ENCODE results near the gene ST6GALNAC5. TPM values are rescaled to one million over a fixed set of nuclear protein-coding genes. Genes with fewer than 3 reads are reported as not detected.

The ST6GALNAC5 gene
- total and polyA plus RNA-seq, 2 of the 13 experiments (the other 11 are each of a cell fraction or from before 2014, with no cell fraction given), result not detected

DNA sequence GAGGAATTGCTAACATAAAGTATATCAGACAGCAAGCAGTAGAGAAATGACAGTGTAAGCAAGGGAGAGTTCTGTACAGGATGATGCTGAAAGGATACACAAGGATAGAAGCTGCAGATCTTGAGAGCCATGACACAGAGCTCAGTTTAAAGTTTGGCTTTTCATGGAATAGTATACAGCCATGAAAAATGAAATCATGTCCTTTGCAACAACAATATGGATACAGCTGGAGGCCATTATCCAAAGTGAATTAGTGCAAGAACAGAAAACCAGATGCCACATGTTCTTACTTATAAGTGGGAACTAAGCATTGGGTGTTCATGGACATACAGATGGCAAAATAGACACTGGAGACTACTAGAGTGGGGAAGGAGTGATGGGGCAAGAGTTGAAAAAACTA, 169.8 kb downstream of the ST6GALNAC5 start (continued):
- TF ChIP-seq MLX (CRISPR knock-in tag; IDR thresholded peaks at IDR 0.05) (no peak), ZNF142 (CRISPR knock-in tag; IDR thresholded peaks at IDR 0.05) (no peak), ZNF460 (CRISPR knock-in tag; IDR thresholded peaks at IDR 0.05; ENCODE audit: borderline replicate concordance) (no peak), BRF2 (CRISPR knock-in tag; IDR thresholded peaks at IDR 0.05) (no peak), SMARCC2 (IDR thresholded peaks at IDR 0.05) (no peak), ERF (CRISPR knock-in tag; IDR thresholded peaks at IDR 0.05) (no peak), ZNF251 (CRISPR knock-in tag; IDR thresholded peaks at IDR 0.05) (no peak), BHLHE40 (IDR thresholded peaks at IDR 0.05; ENCODE audit: low read length) (no peak), ZBTB25 (CRISPR knock-in tag; IDR thresholded peaks at IDR 0.05) (no peak), SPEN (CRISPR knock-in tag; IDR thresholded peaks at IDR 0.05; ENCODE audit: low read depth) (no peak)

Measured in HepG2 (cell line).